Subcutaneous abdominal adipose tissue (tissue), 5 donors: ENCODE data around the gene PHF12.
A peak's percentile ranks its signal among the peaks of the same experiment; 100 is the strongest.

Source experiments
- H3K27ac ChIP-seq: one replicate; pipeline ENCODE4 v1.7.0; 2013; ENCODE audit warnings: low read depth, mild to moderate bottlenecking, inconsistent platforms, low read length, moderate library complexity
- H3K27me3 ChIP-seq, 5 donors: one replicate each; pipeline ENCODE4 v1.7.0; 2013; ENCODE audit warnings: low read length in 5 of 5, inconsistent platforms in 1 of 5; ENCODE audit not compliant: control insufficient read depth in 5 of 5, insufficient read depth in 4 of 5
- H3K36me3 ChIP-seq, 5 donors: one replicate each; pipeline ENCODE4 v1.7.0; 2013; ENCODE audit warnings: low read length in 5 of 5; ENCODE audit not compliant: control insufficient read depth in 5 of 5, insufficient read depth in 5 of 5
- H3K4me1 ChIP-seq, 5 donors: one replicate each; pipeline ENCODE4 v1.7.0; 2013; ENCODE audit warnings: low read length in 5 of 5, mild to moderate bottlenecking in 3 of 5, moderate library complexity in 1 of 5; ENCODE audit not compliant: control insufficient read depth in 5 of 5, insufficient read depth in 5 of 5
- H3K4me3 ChIP-seq, 5 donors: one replicate each; pipeline ENCODE4 v1.7.0; 2013; ENCODE audit warnings: low read length in 5 of 5, low read depth in 1 of 5
- H3K9ac ChIP-seq, 5 donors: one replicate each; pipeline ENCODE4 v1.7.0; 2013; ENCODE audit warnings: low read length in 5 of 5, mild to moderate bottlenecking in 4 of 5, moderate library complexity in 3 of 5
- H3K9me3 ChIP-seq, 5 donors: one replicate each; pipeline ENCODE4 v1.7.0; 2013; ENCODE audit warnings: low read length in 5 of 5; ENCODE audit not compliant: control insufficient read depth in 5 of 5
- donor health status: healthy.
- donor health status: healthy.
- donor health status: healthy.
- donor health status: healthy.
- donor health status: healthy.

PHF12 gene

DNA sequence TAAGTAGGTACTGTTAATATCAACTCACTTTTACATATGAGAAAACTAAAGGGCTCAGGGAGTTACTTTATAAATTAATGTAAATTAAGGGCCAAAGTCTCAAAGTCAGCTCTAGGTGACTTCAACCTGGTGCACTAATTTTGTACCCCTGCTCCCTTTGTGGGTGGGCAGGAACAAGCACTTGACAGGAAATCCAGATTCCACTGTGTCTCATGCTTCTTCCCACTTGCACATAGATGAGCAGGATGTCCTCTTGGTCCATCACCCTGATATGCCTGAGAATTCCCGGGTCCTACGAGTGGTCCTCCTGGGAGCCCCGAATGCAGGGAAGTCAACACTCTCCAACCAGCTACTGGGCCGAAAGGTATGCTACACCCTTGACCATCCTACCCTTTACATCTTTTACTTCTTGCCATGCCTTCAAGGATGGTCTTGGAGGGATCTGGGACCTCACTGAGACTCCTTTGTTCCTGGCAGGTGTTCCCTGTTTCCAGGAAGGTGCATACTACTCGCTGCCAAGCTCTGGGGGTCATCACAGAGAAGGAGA, 95.2 kb downstream of the PHF12 start:
- H3K9me3 ChIP-seq, result no peaks in the 10 kb centered on the region
- H3K4me3 ChIP-seq, result no peak overlapping the region

DNA sequence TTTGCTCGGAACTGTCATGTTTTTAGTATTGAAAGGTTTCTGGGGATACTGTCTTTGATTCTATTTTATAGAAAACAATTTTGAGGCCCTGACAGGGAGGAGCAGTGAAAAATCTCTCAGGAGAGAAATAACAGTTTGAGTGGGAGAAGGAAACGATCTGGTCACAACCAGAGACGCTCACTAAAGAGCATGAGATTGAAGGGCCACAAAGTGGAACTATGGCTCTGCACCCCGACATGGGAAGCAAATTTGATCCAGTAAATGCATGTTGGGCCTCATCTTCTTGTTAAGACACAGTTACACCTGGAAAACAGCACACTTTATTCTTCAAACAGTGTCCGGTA, 96.0 kb downstream of the PHF12 start:
- H3K4me3 ChIP-seq, result peak overlapping the region; percentile 81 to 98 (median 95)
- peak overlapping the region; percentile 60 for H3K27ac ChIP-seq
- H3K36me3 ChIP-seq, result peaks cover 0 to 34% (median 25%) of the 10 kb centered on the region in 5 donors
- H3K4me1 ChIP-seq, result peaks cover 2 to 17% (median 14%) of the 10 kb centered on the region in 5 donors
- no peaks in the 10 kb centered on the region for H3K27me3 ChIP-seq
- H3K9ac ChIP-seq, result peak overlapping the region; percentile 89 to 99 (median 94)
- H3K9me3 ChIP-seq, result no peaks in the 10 kb centered on the region

More for the DNA sequence above, 95.2 kb downstream of the PHF12 start:
- Histone ChIP-seq H3K4me1 (peaks cover 2 to 17% (median 14%) of the 10 kb centered on the region in 5 donors), H3K36me3 (peaks cover 0 to 40% (median 30%) of the 10 kb centered on the region in 5 donors), H3K9ac (no peak overlapping the region), H3K27me3 (no peaks in the 10 kb centered on the region), H3K27ac (no peak overlapping the region)
